ENCODE measurements around the gene NDUFA13.

GRCh38 chr19:19485161-19485997 is 30.6 kb upstream of the NDUFA13 start:
- TF ChIP-seq, protein P1, sequence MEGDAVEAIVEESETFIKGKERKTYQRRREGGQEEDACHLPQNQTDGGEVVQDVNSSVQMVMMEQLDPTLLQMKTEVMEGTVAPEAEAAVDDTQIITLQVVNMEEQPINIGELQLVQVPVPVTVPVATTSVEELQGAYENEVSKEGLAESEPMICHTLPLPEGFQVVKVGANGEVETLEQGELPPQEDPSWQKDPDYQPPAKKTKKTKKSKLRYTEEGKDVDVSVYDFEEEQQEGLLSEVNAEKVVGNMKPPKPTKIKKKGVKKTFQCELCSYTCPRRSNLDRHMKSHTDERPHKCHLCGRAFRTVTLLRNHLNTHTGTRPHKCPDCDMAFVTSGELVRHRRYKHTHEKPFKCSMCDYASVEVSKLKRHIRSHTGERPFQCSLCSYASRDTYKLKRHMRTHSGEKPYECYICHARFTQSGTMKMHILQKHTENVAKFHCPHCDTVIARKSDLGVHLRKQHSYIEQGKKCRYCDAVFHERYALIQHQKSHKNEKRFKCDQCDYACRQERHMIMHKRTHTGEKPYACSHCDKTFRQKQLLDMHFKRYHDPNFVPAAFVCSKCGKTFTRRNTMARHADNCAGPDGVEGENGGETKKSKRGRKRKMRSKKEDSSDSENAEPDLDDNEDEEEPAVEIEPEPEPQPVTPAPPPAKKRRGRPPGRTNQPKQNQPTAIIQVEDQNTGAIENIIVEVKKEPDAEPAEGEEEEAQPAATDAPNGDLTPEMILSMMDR (conservative IDR thresholded peaks at IDR 0.05), result no peak
- TF ChIP-seq EZH2 (IDR thresholded peaks at IDR 0.05; ENCODE audit: low read depth), result no peak
